HFFc6 (cell line): ENCODE data around the gene MICAL2. TPM values are rescaled to one million over a fixed set of nuclear protein-coding genes. Genes with fewer than 3 reads are reported as not detected.

ENCODE experiments used
- DNase-seq: peaks from one replicate; pipeline ENCODE4 v3.0.0-alpha.2; 2018
- H3K27ac Mint-ChIP-seq: 2 replicates; pipeline ENCODE4 v1.8.0; 2020; ENCODE audit warnings: mild to moderate bottlenecking, mixed read lengths
- H3K27me3 Mint-ChIP-seq: 2 replicates; pipeline ENCODE4 v1.8.0; 2021; ENCODE audit warnings: mild to moderate bottlenecking, moderate library complexity, mixed read lengths; ENCODE audit not compliant: insufficient read depth
- H3K36me3 Mint-ChIP-seq: 2 replicates; pipeline ENCODE4 v1.8.0; 2021; ENCODE audit warnings: low read depth, mixed read lengths
- H3K4me1 Mint-ChIP-seq: 2 replicates; pipeline ENCODE4 v1.8.0; 2020; ENCODE audit warnings: low read depth, mixed read lengths
- H3K4me3 Mint-ChIP-seq: 2 replicates; pipeline ENCODE4 v1.8.0; 2020; ENCODE audit warnings: mild to moderate bottlenecking, moderate library complexity, mixed read lengths
- H3K9me3 Mint-ChIP-seq: 2 replicates; pipeline ENCODE4 v1.8.0; 2020; ENCODE audit warnings: mild to moderate bottlenecking, mixed read lengths
- total RNA-seq, 6 experiments: library from RNA; stranded (reverse); fragmentation: NEBNext Ultra II Directional; extraction: Animal tissue kit (Norgen Biotek cat#: 25700); gene quantifications; 2 replicates in 1 of 6; 3 replicates in 5 of 6; pipeline ENCODE4 v1.2.3, GENCODE V29; 2021
- TF ChIP-seq, protein P1 (sequence below): fragments of 200-600 bp; sonication (generic); IDR thresholded peaks from 2 replicates; pipeline ENCODE4 v1.5.0; 2021; ENCODE audit warnings: antibody characterized with exemption, mild to moderate bottlenecking

Gene MICAL2
- total RNA-seq, 6 experiments from 2014 or later: 199 to 252 (median 233) TPM

DNA sequence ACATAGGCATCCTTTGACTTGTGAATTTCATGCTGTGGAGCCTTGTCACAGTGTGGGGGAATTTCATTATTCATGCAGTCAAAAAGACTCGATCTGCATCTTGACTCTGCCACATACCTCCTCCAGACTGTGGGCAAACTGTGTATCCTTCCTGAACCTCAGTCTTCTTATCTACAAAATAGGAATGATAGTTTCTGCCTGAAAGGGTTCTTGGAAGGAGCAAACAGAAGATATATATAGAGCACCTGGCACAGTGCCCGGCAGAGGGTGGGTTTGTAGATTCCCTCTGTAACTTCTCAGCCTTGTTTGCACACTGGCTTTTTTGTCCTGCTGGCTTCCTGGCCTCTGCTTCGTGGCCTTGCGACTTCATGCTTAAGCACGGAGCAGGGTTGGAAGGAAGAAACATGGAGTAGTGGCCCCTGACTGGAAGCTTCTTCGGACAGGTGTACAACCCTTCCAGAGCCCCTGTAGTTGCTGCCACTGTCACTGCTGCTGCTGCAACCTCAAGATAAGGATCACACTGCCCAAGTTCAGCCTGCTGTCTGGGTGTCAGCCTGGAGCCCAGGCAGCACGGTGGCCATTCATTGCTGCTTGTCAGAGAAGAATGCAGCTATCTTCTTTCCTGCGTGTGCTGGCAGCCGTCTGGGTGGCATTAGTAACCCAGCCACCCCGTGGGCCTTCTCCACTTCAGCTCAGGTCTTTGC lies 106.4 kb downstream of the MICAL2 start:
- peaks cover 51% of the 10 kb centered on the region for H3K4me1 Mint-ChIP-seq

DNA sequence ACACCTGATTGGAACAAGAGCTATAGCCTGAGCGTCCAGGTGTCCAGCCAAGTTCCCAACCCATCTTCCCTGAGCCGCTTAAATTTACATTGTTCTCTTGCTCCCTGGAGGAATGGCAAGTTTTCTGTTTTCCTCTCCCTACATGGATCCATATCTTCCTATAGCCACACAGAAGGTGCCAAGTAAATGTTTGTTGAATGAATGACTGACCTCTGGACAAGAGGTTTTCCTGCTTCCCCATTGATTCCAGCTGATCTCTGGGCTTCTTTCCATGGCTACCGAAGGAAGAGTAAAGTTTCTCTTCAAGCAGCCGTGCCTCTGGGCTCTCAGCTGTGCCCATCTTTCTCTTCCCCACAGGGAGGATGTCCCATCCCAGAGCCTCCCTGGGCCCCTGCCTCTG lies 107.5 kb downstream of the MICAL2 start:
- Mint-ChIP-seq H3K27me3 (peaks cover 5% of the 10 kb centered on the region), H3K4me3 (no peak overlapping the region), H3K4me1 (peaks cover 41% of the 10 kb centered on the region), H3K27ac (peak overlapping the region; percentile 74), H3K9me3 (no peaks in the 10 kb centered on the region), H3K36me3 (peaks cover 70% of the 10 kb centered on the region)
- DNase-seq: no peak
- TF ChIP-seq, protein P1, sequence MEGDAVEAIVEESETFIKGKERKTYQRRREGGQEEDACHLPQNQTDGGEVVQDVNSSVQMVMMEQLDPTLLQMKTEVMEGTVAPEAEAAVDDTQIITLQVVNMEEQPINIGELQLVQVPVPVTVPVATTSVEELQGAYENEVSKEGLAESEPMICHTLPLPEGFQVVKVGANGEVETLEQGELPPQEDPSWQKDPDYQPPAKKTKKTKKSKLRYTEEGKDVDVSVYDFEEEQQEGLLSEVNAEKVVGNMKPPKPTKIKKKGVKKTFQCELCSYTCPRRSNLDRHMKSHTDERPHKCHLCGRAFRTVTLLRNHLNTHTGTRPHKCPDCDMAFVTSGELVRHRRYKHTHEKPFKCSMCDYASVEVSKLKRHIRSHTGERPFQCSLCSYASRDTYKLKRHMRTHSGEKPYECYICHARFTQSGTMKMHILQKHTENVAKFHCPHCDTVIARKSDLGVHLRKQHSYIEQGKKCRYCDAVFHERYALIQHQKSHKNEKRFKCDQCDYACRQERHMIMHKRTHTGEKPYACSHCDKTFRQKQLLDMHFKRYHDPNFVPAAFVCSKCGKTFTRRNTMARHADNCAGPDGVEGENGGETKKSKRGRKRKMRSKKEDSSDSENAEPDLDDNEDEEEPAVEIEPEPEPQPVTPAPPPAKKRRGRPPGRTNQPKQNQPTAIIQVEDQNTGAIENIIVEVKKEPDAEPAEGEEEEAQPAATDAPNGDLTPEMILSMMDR: no peak

More for the DNA sequence above, 106.4 kb downstream of the MICAL2 start:
- TF ChIP-seq, protein P1: no peak
- Mint-ChIP-seq H3K9me3 (no peaks in the 10 kb centered on the region), H3K27ac (peak overlapping the region; percentile 60), H3K4me3 (no peak overlapping the region), H3K36me3 (peaks cover 76% of the 10 kb centered on the region), H3K27me3 (peaks cover 5% of the 10 kb centered on the region)
- DNase-seq: no peak

DNA sequence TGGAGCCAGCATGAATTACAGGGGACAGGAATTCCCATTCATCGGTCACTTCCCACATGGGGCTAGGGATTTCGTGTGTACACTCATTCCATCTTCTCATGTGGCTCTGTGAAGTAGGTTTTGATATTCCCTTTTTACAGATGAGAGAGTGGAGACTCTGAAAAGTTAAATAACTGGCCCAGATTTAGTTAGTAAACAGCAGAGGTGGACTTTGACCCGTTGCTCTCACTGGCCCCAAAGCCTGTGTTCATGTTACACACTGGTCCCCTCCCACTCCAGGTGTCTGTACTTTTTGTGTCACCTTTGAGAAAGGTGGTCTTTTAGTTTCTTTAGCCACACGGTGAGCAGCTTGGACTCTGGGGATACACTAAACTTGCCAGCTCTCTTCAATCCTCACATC lies 108.5 kb downstream of the MICAL2 start:
- no peak overlapping the region for H3K4me3 Mint-ChIP-seq
- peaks cover 67% of the 10 kb centered on the region for H3K36me3 Mint-ChIP-seq
- DNase-seq: no peak
- peak overlapping the region; percentile 31; the same call in 1 of the 2 replicates for H3K27ac Mint-ChIP-seq
- peaks cover 5% of the 10 kb centered on the region for H3K27me3 Mint-ChIP-seq
- H3K4me1 Mint-ChIP-seq: peaks cover 30% of the 10 kb centered on the region
- no peaks in the 10 kb centered on the region for H3K9me3 Mint-ChIP-seq
- TF ChIP-seq, protein P1: no peak

DNA sequence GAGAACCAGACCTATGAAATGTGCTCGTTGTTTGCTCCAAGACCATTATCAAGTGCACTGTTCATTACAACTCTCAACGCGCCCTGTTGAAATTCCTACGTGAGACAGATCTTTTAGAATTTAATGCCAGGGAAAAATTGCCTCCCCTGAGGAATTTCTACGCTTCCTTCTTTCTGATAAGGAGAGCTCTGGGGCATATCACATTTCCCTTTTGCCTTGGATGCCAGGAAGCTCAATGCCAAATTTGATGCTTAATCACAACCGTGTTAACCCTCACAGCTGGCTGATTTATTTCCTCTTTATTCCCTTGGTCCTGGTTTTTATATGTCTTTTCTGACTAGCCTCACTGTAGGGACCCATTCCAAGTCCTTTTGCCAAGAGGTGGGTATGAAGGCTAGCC lies 109.4 kb downstream of the MICAL2 start:
- Mint-ChIP-seq H3K9me3 (no peaks in the 10 kb centered on the region), H3K36me3 (peaks cover 71% of the 10 kb centered on the region), H3K27me3 (peaks cover 5% of the 10 kb centered on the region), H3K4me1 (peaks cover 22% of the 10 kb centered on the region), H3K27ac (peak overlapping the region; percentile 48; the same call in 1 of the 2 replicates), H3K4me3 (no peak overlapping the region)
- DNase-seq: no peak
- TF ChIP-seq, protein P1: no peak

DNA sequence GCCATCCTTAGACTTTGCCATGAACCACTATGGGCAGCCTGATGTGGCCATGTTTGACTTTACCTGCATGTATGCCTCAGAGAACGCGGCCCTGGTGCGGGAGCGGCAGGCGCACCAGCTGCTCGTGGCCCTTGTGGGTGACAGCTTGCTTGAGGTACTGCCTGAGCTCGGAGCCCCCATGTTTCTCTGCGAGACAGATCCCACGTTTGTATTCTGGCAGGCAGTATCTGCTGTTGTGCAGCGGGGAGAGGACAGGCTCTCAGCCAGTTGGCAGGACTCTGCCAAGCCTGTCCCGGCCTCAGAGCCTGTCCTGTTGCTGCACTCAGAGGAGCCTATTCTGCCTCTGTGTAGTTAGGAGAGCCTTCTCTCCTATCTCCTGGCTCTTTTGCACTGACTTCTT lies 109.9 kb downstream of the MICAL2 start:
- no peak for DNase-seq
- Mint-ChIP-seq H3K27me3 (peaks cover 7% of the 10 kb centered on the region), H3K9me3 (no peaks in the 10 kb centered on the region), H3K4me1 (peaks cover 16% of the 10 kb centered on the region), H3K4me3 (no peak overlapping the region), H3K27ac (peak overlapping the region; percentile 48), H3K36me3 (peaks cover 71% of the 10 kb centered on the region)
- TF ChIP-seq, protein P1: no peak
